NCI-H2227 treated with DMSO at 0.1 percent for 48 hours (cell line): ENCODE results near the gene CYP2F1.
"Not testable (repeated sequence)": the region's sequence is repeated elsewhere in the genome, so short reads cannot be mapped to it uniquely, and the experiment has no call there.

Experiments used
- DNase-seq: peaks from one replicate; lab custom pipeline; 2025; lab: John Stamatoyannopoulos, UW

Gene CYP2F1

GRCh38 chr19:41126765-41127203 lies 12.6 kb downstream of the CYP2F1 start:
- peak; percentile 43 for DNase-seq

- DNase-seq: not testable (repeated sequence)
These were observed 13.1 kb downstream of the CYP2F1 start for GRCh38 chr19:41127362-41127761.

DNA sequence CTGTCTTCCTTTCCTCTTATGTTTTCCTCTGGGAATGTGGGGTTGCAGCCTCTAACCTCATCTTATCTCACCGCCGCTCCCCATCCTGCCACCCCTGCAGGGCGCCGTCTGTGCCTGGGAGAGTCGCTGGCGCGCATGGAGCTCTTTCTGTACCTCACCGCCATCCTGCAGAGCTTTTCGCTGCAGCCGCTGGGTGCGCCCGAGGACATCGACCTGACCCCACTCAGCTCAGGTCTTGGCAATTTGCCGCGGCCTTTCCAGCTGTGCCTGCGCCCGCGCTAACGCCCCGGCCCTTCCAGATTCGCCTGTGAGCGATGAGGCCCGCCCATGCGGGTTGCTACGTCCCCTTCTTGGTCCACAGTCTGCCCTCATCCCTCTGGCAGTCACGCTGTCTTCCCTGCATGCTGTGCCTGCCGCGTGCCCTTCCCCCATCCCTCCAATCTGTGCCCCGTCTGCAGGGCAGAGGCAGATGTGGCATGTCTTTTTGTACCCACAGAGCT lies 13.6 kb downstream of the CYP2F1 start:
- peak; percentile 90 for DNase-seq

GRCh38 chr19:41128692-41129091 lies 14.5 kb downstream of the CYP2F1 start:
- no peak for DNase-seq

DNA sequence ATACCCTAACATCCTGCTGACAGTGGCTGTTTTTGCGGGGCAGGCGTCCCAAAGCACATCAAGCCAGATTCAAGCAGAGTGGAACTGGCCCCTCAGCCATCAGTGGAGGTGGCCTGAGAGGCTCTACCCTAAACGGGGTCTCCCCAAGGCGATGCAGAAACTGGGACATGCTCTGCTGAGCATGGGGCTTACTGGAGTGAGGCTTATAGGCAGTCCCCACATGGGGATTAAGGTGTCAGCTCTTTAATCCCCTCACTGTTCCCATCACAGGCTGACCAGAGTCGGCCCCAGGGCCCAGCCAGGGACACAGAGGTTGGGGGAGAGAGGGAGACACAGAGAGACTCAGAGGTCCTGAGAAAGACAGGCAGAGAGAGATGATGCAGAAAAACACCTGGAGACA lies 17.0 kb downstream of the CYP2F1 start:
- DNase-seq: no peak

DNA sequence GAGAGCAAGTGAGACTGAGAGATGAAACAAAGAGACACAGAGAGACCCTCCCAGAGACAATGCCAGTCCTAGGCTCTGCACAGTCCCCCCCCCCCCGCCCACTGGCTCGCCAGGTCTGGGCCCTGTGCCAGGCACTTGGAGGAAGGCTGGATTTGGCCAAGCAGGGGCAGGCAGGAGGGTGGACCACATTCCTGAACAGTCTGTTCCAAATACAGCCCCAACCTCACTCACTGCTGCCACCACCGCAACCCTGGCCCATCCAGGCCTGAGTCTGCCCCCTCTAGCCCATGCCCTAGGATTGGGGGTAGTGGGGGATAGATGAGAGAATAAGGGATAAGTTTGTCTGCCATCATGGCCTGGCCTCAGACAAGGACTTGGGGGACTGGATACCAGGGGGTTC lies 19.0 kb downstream of the CYP2F1 start:
- no peak for DNase-seq

DNA sequence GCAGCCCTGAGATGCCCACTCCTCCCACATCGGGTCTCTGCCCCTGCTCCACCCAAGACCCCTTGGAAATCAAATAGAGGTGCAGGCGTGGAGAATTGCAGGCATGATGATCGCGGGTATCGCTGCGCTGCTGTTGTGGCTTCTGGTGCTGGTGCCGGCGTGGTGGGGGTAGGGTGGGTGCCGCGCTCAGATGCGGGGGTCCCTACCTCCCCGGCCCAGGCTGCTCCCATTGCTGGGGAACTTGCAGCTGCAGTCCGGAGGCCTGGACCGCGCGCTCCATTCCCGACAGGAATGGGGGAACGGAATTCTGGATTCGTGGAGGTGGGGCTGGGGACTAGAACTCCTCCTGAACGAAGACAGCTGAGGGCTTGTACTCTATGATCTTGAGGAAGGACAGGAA lies 20.4 kb downstream of the CYP2F1 start:
- no peak for DNase-seq

GRCh38 chr19:41135390-41136384 lies 21.5 kb downstream of the CYP2F1 start:
- not testable (repeated sequence) for DNase-seq

GRCh38 chr19:41136636-41137455 lies 22.6 kb downstream of the CYP2F1 start:
- DNase-seq: no peak

DNA sequence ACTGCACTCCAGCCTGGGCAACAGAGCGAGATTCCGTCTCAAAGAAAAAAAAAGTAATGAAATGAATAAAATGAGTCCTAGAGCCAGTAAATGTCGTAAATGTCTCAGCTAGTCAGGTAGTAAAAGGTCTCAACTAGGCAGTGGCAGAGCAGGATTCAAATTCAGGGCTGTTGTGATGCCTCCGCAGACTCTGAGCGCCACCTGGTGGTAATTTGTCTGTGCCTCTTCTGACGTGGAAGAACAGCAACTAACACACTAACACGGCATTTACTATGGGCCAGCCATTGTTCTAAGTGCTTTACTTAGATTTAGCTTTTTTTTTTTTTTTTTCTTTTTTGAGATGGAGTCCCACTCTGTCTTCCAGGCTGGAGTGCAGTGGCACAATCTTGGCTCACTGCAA lies 30.2 kb downstream of the CYP2F1 start:
- DNase-seq: peak; percentile 75

GRCh38 chr19:41149831-41150230 lies 35.6 kb downstream of the CYP2F1 start:
- DNase-seq: no peak

DNA sequence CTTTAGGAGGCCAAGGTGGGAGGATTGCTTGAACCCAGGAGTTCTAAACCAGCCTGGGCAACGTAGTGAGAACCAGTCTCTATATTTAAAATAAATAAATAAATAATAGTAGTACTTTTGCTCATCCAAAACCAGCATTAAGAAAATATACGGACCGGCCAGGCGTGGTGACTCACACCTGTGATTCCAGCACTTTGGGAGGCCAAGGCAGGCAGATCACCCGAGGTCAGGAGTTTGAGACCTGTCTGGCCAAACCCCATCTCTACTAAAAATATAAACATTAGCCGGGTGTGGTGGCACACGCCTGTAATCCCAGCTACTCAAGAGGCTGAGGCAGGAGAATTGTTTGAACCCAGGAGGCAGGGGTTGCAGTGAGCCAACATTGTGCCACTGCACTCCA lies 36.8 kb downstream of the CYP2F1 start:
- DNase-seq: not testable (repeated sequence)

DNA sequence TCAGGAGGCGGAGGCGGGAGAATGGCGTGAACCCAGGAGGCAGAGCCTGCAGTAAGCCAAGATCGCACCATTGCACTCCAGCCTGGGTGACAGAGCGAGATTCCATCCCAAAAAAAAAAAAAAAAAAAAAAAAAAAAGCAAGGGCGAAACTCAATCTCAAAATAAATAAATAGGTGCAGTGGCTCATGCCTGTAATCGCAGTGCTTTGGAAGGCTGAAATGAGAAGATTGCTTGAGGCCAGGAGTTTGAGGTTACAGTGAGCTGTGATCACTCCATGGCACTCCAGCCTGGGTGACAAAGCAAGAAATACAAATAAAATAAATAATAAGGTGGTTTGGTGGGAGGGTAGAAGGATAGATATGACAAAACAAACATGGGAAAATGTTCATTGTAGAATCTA lies 39.8 kb downstream of the CYP2F1 start:
- no peak for DNase-seq

GRCh38 chr19:41156207-41156606 lies 42.0 kb downstream of the CYP2F1 start:
- DNase-seq: no peak

DNA sequence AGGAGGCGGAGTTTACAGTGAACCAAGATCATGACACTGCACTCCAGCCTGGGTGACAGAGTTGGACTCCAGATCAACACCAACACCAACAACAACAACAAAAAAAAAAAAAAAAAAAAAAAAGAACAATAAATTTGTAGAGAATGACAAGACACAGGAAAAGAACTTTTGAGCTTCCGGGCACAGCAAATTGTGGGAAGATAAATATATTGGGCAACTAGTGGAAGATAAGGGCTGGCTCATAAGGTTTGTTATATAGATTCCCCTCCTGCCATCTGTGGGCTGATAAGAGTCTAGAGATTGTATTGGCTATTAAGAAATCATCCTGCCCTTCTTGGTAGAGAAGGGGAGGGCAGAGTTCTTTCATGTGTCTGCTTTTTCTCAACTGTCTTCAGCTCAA lies 45.6 kb downstream of the CYP2F1 start:
- no peak for DNase-seq

- no peak for DNase-seq
These were observed 47.7 kb downstream of the CYP2F1 start for GRCh38 chr19:41161903-41162302.

DNA sequence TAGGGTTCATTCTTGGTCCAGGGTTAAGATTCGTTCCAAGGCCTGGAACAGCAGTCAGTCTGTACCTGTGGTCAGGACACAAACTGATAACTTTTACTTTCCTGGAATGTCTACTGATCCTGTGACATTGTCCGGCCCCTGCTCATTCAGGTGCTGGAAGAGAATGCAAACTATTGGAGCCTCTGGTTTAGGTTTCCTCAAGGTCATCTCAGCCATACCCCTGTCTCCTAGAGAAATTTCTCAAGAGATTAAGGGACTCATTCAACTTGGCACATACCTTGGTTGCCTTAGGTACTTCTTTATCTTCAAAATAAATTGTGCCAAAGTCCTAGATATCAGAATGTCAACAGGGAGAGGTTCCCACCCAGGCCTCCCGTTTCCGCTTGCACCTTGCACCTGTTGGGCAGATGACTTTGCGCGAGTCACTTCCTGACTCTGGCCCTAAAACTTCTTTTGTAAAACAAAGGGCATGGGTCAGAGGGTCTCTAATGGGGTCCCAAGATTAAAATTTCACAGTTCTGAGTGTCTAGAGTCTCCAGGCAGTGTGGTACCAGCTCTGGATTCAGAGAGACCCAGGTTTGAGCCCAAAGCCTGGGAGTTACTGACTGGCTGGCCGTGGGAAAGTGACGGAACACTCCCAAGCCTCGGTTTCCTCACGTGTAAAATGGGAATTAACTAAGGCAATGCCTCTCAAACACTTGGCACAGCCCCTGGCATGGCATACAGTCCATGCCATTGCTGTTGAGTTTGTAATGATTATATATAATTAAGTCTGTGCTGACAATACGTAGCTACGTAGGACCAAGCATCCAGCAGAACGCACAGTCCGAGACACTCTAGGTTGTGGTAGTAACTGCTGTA lies 52.9 kb downstream of the CYP2F1 start:
- no peak for DNase-seq

GRCh38 chr19:41172297-41173164 lies 58.3 kb downstream of the CYP2F1 start:
- no peak for DNase-seq

GRCh38 chr19:41174297-41174928 lies 60.2 kb downstream of the CYP2F1 start:
- DNase-seq: no peak
